ENCODE measurements around the gene COX4I1. TPM values are rescaled to one million over a fixed set of nuclear protein-coding genes. Genes with fewer than 3 reads are reported as not detected.

COX4I1 gene
- total RNA-seq, 1 experiment from 2014 or later = 839 TPM

- no peak for TF ChIP-seq SIN3A (IDR thresholded peaks at IDR 0.05; ENCODE audit: low read depth)
- no peak for TF ChIP-seq EZH2phosphoT487 (IDR thresholded peaks at IDR 0.05; ENCODE audit: borderline replicate concordance)
- no peak for TF ChIP-seq YY1 (IDR thresholded peaks at IDR 0.05; ENCODE audit: extremely low read depth, insufficient replicate concordance, low read depth, low read length)
These were observed 43.3 kb upstream of the COX4I1 start (continued) for GRCh38 chr16:85755929-85756768.

GRCh38 chr16:85757341-85757822 is 42.1 kb upstream of the COX4I1 start:
- ChIA-PET CTCF (no interaction called here), POLR2A (no interaction called here), RAD21 (ENCODE audit: low non-redundant PET in 1 of 2, low total read pairs in 2 of 2, uncharacterized antibody in 2 of 2, unreplicated experiment in 2 of 2) (no interaction called here)
- no peaks in the 10 kb centered on the region for H3K9me3 ChIP-seq (ENCODE audit: control insufficient read depth in 1 of 2, insufficient read depth in 1 of 2, low read depth in 1 of 2, low read length in 2 of 2)
- BruUV-seq (replicated peaks) = no TSS peak
- H3K4me3 ChIP-seq (replicated peaks in 1 of 2; ENCODE audit: low read depth in 1 of 2, low read length in 2 of 2) = no peak overlapping the region
- H3K36me3 ChIP-seq (ENCODE audit: control insufficient read depth in 1 of 2, insufficient read depth in 2 of 2, low read length in 2 of 2) = no peaks in the 10 kb centered on the region
- ATAC-seq (no peak), DNase-seq (ENCODE audit: low read depth, low spot score) (no peak)
- no peaks in the 10 kb centered on the region for H4K20me1 ChIP-seq (ENCODE audit: insufficient read depth)
- no peaks in the 10 kb centered on the region for H3K79me2 ChIP-seq (ENCODE audit: insufficient read depth, low read length)
- H3K4me2 ChIP-seq (ENCODE audit: low read length) = no peak overlapping the region
- H3K27me3 ChIP-seq (ENCODE audit: insufficient read depth, low read length) = peaks cover 3% of the 10 kb centered on the region; the same call in 1 of the 2 replicates
- peaks cover 0 to 18% of the 10 kb centered on the region in 2 experiments; a peak in 1 of 4 replicates for H3K4me1 ChIP-seq (ENCODE audit: control insufficient read depth in 1 of 2, insufficient read depth in 2 of 2, low read length in 2 of 2)
- intact Hi-C loops (cut with micrococcal nuclease) = no loop called here
- no peak overlapping the region for H3K27ac ChIP-seq (ENCODE audit: low read depth, low read length)
- TF ChIP-seq SIN3A (IDR thresholded peaks at IDR 0.05; ENCODE audit: low read depth) (no peak), REST (IDR thresholded peaks at IDR 0.05; ENCODE audit: low read depth) (no peak), POLR2AphosphoS5 (IDR thresholded peaks at IDR 0.05; ENCODE audit: low read depth, low read length) (no peak), SP1 (IDR thresholded peaks at IDR 0.05; ENCODE audit: low read depth) (no peak), TCF7L2 (IDR thresholded peaks at IDR 0.05; ENCODE audit: borderline replicate concordance, extremely low read depth, insufficient read depth, insufficient read length) (no peak), YY1 (IDR thresholded peaks at IDR 0.05; ENCODE audit: extremely low read depth, insufficient replicate concordance, low read depth, low read length) (no peak), CBX3 (IDR thresholded peaks at IDR 0.05; ENCODE audit: low read depth) (no peak)
- TF ChIP-seq, protein P1, sequence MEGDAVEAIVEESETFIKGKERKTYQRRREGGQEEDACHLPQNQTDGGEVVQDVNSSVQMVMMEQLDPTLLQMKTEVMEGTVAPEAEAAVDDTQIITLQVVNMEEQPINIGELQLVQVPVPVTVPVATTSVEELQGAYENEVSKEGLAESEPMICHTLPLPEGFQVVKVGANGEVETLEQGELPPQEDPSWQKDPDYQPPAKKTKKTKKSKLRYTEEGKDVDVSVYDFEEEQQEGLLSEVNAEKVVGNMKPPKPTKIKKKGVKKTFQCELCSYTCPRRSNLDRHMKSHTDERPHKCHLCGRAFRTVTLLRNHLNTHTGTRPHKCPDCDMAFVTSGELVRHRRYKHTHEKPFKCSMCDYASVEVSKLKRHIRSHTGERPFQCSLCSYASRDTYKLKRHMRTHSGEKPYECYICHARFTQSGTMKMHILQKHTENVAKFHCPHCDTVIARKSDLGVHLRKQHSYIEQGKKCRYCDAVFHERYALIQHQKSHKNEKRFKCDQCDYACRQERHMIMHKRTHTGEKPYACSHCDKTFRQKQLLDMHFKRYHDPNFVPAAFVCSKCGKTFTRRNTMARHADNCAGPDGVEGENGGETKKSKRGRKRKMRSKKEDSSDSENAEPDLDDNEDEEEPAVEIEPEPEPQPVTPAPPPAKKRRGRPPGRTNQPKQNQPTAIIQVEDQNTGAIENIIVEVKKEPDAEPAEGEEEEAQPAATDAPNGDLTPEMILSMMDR (IDR thresholded peaks at IDR 0.05 in 2 of 3, conservative IDR thresholded peaks at IDR 0.05 in 1 of 3; ENCODE audit: borderline replicate concordance in 1 of 3, insufficient read depth in 1 of 3, low read depth in 2 of 3, low read length in 2 of 3) = no peak
- no peak overlapping the region for H2AFZ ChIP-seq (ENCODE audit: low read depth, low read length, poor library complexity, severe bottlenecking)
- H3K9me2 ChIP-seq (ENCODE audit: insufficient read depth) = no peaks in the 10 kb centered on the region
- H3K9ac ChIP-seq (ENCODE audit: low read length) = no peak overlapping the region

Measured in HCT116 (cell line).